GM23248 (cell line): ENCODE measurements around the gene SOBP.

ENCODE experiments used
- EZH2 ChIP-seq: fragments of 200-600 bp; sonication (generic); IDR thresholded peaks from 2 replicates; pipeline ENCODE4 v1.6.1; 2018; ENCODE audit warnings: antibody characterized with exemption, mild to moderate bottlenecking; ENCODE audit not compliant: insufficient read depth, poor library complexity, severe bottlenecking
- EZH2phosphoT487 ChIP-seq: fragments of 200-600 bp; sonication (generic); IDR thresholded peaks from 2 replicates; pipeline ENCODE4 v1.6.1; 2018; ENCODE audit warnings: antibody characterized with exemption, moderate library complexity, mild to moderate bottlenecking, low read depth; ENCODE audit not compliant: insufficient read depth

- no peak for TF ChIP-seq EZH2phosphoT487
- no peak for TF ChIP-seq EZH2
These were observed 149.6 kb downstream of the SOBP start for GRCh38 chr6:107639511-107639910.
